ENCODE data around the gene CNDP1. TPM values are rescaled to one million over a fixed set of nuclear protein-coding genes. Genes with fewer than 3 reads are reported as not detected.
"Not testable (repeated sequence)": the region's sequence is repeated elsewhere in the genome, so short reads cannot be mapped to it uniquely, and the experiment has no call there.

The CNDP1 gene
- total and polyA plus RNA-seq, 2 experiments from 2014 or later = not detected

DNA sequence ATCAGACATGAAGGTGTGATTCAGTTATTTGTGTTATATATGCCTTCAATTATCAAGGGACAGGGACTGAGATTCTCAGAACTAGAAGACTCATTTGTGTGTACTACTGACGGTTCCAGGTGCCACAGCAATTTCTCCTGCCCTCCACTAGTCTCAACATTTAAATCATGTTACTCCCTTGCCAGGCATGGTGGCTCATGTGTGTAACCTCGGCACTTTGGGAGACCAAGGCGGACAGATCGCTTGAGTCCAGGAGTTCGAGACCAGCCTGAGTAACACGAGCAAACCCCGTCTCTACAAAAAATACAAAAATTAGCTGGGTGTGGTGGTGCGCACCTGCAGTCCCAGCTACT is 37.0 kb upstream of the CNDP1 start:
- H3K9me3 ChIP-seq (ENCODE audit: low read depth) = no peaks in the 10 kb centered on the region
- H3K36me3 ChIP-seq = peaks cover 12% of the 10 kb centered on the region
- H3K4me3 ChIP-seq = peak overlapping the region; percentile 86
- H3K27ac ChIP-seq = peak overlapping the region; percentile 92
- H3K4me1 ChIP-seq (ENCODE audit: low read depth) = peaks cover 5% of the 10 kb centered on the region
- no peak for DNase-seq (ENCODE audit: low read depth in 1 of 2, low spot score in 1 of 2)
- TF ChIP-seq, protein P1, sequence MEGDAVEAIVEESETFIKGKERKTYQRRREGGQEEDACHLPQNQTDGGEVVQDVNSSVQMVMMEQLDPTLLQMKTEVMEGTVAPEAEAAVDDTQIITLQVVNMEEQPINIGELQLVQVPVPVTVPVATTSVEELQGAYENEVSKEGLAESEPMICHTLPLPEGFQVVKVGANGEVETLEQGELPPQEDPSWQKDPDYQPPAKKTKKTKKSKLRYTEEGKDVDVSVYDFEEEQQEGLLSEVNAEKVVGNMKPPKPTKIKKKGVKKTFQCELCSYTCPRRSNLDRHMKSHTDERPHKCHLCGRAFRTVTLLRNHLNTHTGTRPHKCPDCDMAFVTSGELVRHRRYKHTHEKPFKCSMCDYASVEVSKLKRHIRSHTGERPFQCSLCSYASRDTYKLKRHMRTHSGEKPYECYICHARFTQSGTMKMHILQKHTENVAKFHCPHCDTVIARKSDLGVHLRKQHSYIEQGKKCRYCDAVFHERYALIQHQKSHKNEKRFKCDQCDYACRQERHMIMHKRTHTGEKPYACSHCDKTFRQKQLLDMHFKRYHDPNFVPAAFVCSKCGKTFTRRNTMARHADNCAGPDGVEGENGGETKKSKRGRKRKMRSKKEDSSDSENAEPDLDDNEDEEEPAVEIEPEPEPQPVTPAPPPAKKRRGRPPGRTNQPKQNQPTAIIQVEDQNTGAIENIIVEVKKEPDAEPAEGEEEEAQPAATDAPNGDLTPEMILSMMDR (IDR thresholded peaks at IDR 0.05; ENCODE audit: low read depth, low read length) = no peak
- H3K27me3 ChIP-seq = no peaks in the 10 kb centered on the region

GRCh38 chr18:74497778-74498177 is 36.5 kb upstream of the CNDP1 start:
- H3K4me3 ChIP-seq = no peak overlapping the region
- H3K27ac ChIP-seq = no peak overlapping the region
- TF ChIP-seq, protein P1 (IDR thresholded peaks at IDR 0.05; ENCODE audit: low read depth, low read length) = no peak
- H3K4me1 ChIP-seq (ENCODE audit: low read depth) = peaks cover 5% of the 10 kb centered on the region
- no peaks in the 10 kb centered on the region for H3K9me3 ChIP-seq (ENCODE audit: low read depth)
- H3K36me3 ChIP-seq = peaks cover 16% of the 10 kb centered on the region
- no peaks in the 10 kb centered on the region for H3K27me3 ChIP-seq
- DNase-seq (ENCODE audit: low read depth in 1 of 2, low spot score in 1 of 2) = no peak

DNA sequence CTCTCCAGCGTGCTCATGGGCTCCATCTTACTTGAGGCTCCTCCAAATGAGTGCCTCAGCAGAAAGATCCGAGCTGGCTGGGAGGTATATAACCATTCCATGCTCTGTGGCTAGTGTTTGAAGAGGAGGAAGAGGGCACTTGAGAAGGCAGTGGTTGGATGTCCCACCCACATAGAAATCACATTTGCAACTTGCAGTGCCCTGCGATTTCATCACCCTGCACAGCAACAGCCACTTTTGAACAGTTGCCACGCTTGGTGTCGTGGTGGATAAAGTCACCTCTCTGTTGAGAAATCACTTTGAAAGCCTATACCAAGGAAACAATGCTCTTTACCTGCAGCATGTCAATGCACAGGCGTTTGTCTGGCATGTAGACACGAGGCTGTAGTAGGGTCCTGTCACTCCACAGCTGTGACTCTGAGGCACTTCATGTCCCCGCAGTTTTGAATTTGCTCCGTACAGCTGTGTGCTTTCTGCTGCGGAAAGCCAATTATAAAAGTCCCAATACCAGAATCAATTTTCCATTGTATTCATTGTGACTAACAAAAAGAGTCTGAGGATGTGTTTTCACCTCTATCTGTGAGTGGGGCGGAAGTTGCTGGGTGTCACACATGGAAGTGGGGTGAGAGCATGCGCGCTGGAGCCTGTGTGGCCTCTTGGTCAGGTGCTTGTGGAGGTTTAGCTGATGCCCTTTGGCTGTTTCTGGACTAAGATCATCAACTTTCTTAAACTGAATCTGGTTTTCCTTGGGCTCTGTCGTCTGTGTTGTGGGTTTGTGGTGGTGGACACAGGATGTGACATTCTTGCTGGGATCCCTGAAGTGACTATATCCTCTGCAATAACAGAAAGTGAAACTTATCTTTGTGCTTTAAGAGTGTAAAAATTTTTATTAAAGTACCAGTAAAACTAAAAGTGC is 35.3 kb upstream of the CNDP1 start:
- Histone ChIP-seq H3K4me1 (ENCODE audit: low read depth) (peaks cover 5% of the 10 kb centered on the region), H3K27ac (no peak overlapping the region), H3K9me3 (ENCODE audit: low read depth) (no peaks in the 10 kb centered on the region), H3K27me3 (no peaks in the 10 kb centered on the region), H3K4me3 (no peak overlapping the region), H3K36me3 (peaks cover 22% of the 10 kb centered on the region)
- DNase-seq (ENCODE audit: low read depth in 1 of 2, low spot score in 1 of 2) = no peak
- TF ChIP-seq, protein P1 (IDR thresholded peaks at IDR 0.05; ENCODE audit: low read depth, low read length) = no peak

- no peak overlapping the region for H3K27ac ChIP-seq
Measured at GRCh38 chr18:74499633-74500032, 34.7 kb upstream of the CNDP1 start.

GRCh38 chr18:74500372-74500771 is 33.9 kb upstream of the CNDP1 start:
- no peak for DNase-seq (ENCODE audit: low read depth in 1 of 2, low spot score in 1 of 2)
- H3K4me3 ChIP-seq = no peak overlapping the region
- TF ChIP-seq, protein P1 (IDR thresholded peaks at IDR 0.05; ENCODE audit: low read depth, low read length) = no peak
- H3K27me3 ChIP-seq = no peaks in the 10 kb centered on the region
- H3K9me3 ChIP-seq (ENCODE audit: low read depth) = no peaks in the 10 kb centered on the region
- peaks cover 33% of the 10 kb centered on the region for H3K36me3 ChIP-seq
- H3K27ac ChIP-seq = no peak overlapping the region
- H3K4me1 ChIP-seq (ENCODE audit: low read depth) = peaks cover 5% of the 10 kb centered on the region

More at GRCh38 chr18:74499633-74500032, 34.7 kb upstream of the CNDP1 start:
- DNase-seq (ENCODE audit: low read depth in 1 of 2, low spot score in 1 of 2) = peak in 1 of 2 donors; percentile 29
- H3K9me3 ChIP-seq (ENCODE audit: low read depth) = no peaks in the 10 kb centered on the region
- TF ChIP-seq, protein P1 (IDR thresholded peaks at IDR 0.05; ENCODE audit: low read depth, low read length) = no peak
- H3K4me1 ChIP-seq (ENCODE audit: low read depth) = peaks cover 5% of the 10 kb centered on the region
- H3K27me3 ChIP-seq = no peaks in the 10 kb centered on the region
- no peak overlapping the region for H3K4me3 ChIP-seq
- H3K36me3 ChIP-seq = peaks cover 27% of the 10 kb centered on the region

DNA sequence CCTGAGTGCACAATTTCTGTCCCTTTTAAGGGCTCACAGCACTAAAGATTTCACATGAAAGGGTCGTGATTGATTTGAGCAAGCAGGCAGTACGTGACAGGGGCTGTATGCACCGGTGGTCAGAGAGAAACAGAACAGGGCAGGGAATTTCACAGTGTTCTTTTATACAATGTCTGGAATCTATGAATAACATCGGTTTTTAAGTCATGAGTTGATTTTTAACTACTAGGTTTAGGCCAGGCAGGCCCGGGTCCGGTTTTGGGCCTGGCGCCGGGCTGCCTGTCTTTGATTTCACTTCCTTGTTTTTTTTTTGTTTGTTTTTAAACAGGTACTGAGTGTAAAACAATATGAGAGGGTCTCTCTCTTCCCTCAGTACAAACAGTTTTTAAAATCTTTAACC is 33.5 kb upstream of the CNDP1 start:
- peaks cover 33% of the 10 kb centered on the region for H3K36me3 ChIP-seq
- DNase-seq (ENCODE audit: low read depth in 1 of 2, low spot score in 1 of 2); H3K27me3 ChIP-seq; H3K4me3 ChIP-seq; H3K4me1 ChIP-seq (ENCODE audit: low read depth); H3K9me3 ChIP-seq (ENCODE audit: low read depth); H3K27ac ChIP-seq: not testable (repeated sequence)

Data from cardiac muscle cell (in vitro differentiated cells and primary cell).